Measurements from ENCODE around the gene TDG.

DNA sequence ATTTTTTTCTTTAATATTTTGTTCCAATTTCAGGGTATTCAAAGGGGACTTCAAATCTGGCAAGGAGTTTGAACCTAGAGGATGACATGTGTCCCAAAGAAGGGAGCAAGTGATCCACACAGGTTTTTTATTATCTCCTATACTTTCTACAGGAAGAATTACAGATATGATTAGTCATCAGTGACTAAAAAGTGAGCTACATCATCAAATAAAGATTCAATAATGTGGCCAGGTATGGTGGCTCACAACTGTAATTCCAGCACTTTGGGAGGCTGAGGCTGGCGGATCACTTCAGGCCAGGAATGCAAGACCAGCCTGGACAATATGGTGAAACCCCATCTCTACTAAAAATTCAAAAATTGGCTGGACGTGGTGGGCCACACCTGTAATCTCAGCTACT lies 60.1 kb downstream of the TDG start:
- TF ChIP-seq CTCF (IDR thresholded peaks at IDR 0.05) (no peak), PHF8 (IDR thresholded peaks at IDR 0.05; ENCODE audit: borderline replicate concordance, low read depth) (no peak), POLR2A (IDR thresholded peaks at IDR 0.05; ENCODE audit: low read length) (no peak), SMC3 (IDR thresholded peaks at IDR 0.05) (no peak), MAZ (IDR thresholded peaks at IDR 0.05; ENCODE audit: borderline replicate concordance, low read depth, low read length) (no peak), JUN (IDR thresholded peaks at IDR 0.05) (no peak), FOSL2 (IDR thresholded peaks at IDR 0.05) (no peak), FOSL2 (CRISPR knock-in tag; IDR thresholded peaks at IDR 0.05) (no peak), EP300 (IDR thresholded peaks at IDR 0.05) (no peak), RCOR1 (IDR thresholded peaks at IDR 0.05; ENCODE audit: low read depth, low read length) (no peak), REST (IDR thresholded peaks at IDR 0.05) (no peak)
- TF ChIP-seq, protein P1, sequence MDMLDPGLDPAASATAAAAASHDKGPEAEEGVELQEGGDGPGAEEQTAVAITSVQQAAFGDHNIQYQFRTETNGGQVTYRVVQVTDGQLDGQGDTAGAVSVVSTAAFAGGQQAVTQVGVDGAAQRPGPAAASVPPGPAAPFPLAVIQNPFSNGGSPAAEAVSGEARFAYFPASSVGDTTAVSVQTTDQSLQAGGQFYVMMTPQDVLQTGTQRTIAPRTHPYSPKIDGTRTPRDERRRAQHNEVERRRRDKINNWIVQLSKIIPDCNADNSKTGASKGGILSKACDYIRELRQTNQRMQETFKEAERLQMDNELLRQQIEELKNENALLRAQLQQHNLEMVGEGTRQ (IDR thresholded peaks at IDR 0.05), result no peak

All from A549 (cell line).